ENCODE results near the gene MST1. TPM values are rescaled to one million over a fixed set of nuclear protein-coding genes. Genes with fewer than 3 reads are reported as not detected.

The MST1 gene
- total RNA-seq, 2 donors from 2014 or later, result 10.2 to 32.2 TPM

DNA sequence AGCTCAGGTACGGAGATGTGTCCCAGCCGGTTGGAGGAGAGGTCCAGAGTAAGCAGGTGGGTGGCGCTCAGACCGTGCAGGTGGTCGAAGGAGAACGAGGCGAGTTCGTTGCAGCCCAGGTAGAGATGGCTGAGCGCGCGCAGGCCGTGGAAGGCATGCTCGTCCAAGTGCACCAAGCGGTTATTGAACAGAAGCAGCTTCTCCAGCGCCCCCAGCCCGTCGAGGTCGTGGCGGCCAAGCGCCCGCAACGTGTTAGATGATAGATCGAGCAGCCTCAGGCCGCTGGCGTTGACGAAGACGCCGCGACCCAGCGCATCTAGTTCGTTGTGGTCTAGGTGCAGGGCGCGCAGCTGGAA, 29.6 kb upstream of the MST1 start:
- TF ChIP-seq POLR2AphosphoS5 (IDR thresholded peaks at IDR 0.05) (no peak), POLR2A (IDR thresholded peaks at IDR 0.05) (no peak)
- TF ChIP-seq, protein P1, sequence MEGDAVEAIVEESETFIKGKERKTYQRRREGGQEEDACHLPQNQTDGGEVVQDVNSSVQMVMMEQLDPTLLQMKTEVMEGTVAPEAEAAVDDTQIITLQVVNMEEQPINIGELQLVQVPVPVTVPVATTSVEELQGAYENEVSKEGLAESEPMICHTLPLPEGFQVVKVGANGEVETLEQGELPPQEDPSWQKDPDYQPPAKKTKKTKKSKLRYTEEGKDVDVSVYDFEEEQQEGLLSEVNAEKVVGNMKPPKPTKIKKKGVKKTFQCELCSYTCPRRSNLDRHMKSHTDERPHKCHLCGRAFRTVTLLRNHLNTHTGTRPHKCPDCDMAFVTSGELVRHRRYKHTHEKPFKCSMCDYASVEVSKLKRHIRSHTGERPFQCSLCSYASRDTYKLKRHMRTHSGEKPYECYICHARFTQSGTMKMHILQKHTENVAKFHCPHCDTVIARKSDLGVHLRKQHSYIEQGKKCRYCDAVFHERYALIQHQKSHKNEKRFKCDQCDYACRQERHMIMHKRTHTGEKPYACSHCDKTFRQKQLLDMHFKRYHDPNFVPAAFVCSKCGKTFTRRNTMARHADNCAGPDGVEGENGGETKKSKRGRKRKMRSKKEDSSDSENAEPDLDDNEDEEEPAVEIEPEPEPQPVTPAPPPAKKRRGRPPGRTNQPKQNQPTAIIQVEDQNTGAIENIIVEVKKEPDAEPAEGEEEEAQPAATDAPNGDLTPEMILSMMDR (IDR thresholded peaks at IDR 0.05), result no peak
- Histone ChIP-seq H3K4me3 (peak overlapping the region; percentile 26 to 45), H3K36me3 (peaks cover 0 to 5% of the 10 kb centered on the region in 2 donors), H3K27ac (no peak overlapping the region), H3K4me1 (replicated peaks) (peaks cover 13% of the 10 kb centered on the region), H3K9me3 (no peaks in the 10 kb centered on the region), H3K27me3 (replicated peaks; ENCODE audit: insufficient read depth) (no peaks in the 10 kb centered on the region)
- no peak for DNase-seq (ENCODE audit: low spot score)
- intact Hi-C loops (cut with DNase I), result no loop called here
- WGBS, result 13% methylated on average over 33 of the region's 33 CpGs

DNA sequence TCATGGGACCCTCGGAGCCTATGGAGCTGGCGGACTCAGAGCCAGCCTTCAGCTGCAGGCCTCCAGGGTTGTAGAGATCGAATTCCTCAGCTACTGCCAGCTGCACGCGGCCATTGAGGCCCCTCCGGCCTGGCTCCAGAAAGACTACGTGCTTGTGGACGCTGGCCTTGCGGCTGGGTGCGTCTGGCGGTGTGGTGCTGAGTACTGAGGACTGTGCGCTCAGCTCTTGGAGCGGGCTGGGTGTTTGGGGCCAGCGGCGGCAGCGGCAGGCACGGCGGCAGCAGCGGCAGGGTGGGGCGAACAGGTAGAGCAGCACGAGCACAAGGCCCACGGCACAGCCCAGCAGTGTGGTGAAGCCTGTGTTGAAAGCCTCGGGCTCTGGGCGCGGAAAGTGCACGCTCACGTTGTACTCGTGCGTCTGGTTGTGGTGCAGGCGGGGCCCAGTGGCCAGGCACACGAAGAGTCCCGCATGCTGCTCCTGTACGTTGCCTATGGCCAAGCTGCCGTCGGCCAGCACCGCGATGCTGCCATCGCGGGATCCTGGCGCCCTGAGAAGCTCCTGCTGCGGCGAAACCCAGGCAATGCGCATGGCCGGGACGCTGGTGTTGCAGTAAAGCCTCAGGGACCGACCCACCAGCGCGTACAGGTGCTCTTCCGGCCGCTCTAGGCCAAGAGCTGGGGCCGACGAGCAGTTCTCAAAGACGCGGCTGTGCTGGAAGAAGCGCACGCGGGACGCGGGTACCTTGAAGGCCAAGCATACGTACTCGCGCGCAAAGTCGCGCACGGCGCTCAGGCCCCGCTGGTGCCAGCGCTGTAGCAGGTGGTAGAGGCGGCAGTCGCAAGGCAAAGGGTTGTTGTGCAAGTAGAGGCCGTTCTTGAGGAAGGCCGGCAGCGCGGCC, 28.9 kb upstream of the MST1 start:
- 56% methylated on average over 75 of the region's 75 CpGs for WGBS
- no peak for DNase-seq (ENCODE audit: low spot score)
- intact Hi-C loops (cut with DNase I), result no loop called here
- H3K27ac ChIP-seq, result no peak overlapping the region
- no peak overlapping the region for H3K4me3 ChIP-seq
- H3K4me1 ChIP-seq (replicated peaks), result peaks cover 13% of the 10 kb centered on the region
- H3K27me3 ChIP-seq (replicated peaks; ENCODE audit: insufficient read depth), result no peaks in the 10 kb centered on the region
- TF ChIP-seq, protein P1 (IDR thresholded peaks at IDR 0.05), result no peak
- TF ChIP-seq POLR2A (IDR thresholded peaks at IDR 0.05) (no peak), POLR2AphosphoS5 (IDR thresholded peaks at IDR 0.05) (no peak)
- H3K36me3 ChIP-seq, result peaks cover 0 to 5% of the 10 kb centered on the region in 2 donors
- no peaks in the 10 kb centered on the region for H3K9me3 ChIP-seq

DNA sequence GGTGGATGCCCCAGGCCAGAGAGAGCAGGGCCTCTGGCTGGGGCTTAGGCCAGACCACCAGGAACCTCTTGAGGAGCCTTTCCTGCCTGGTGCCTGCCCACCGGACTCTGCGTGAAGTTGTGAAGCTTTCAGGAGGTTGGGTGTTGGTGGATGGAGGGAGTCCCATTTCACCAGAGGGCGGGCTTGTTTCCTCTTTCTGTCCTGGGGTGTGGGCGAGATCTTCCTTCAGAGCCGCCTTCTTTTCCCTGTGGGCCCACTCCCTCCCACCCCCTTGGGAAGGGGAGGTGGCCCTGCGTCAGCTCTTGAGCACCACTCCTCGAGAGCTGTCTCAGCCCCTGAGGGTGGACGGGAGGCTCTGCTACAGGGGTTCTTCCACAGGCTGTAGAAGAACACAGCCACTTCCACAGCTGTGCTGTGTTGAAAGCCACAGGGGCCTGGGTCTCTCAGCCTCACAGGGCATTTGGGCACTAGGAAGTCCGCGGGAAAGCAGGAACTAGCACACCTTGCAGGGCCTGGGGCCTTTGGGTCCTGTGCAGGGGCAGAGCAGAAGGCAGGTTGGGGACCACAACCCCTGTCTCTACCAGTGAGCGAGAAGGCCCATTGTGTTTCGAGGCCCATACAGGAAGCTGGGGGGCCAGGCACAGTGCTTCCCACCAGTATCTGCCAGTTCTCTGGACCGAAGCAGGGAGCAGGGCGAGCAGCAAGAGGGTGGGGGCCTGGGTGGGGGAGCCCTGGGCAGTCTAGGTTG, 28.1 kb upstream of the MST1 start:
- whole genome bisulfite sequencing, result 92% methylated on average over 14 of the region's 14 CpGs
- no peak for DNase-seq (ENCODE audit: low spot score)

DNA sequence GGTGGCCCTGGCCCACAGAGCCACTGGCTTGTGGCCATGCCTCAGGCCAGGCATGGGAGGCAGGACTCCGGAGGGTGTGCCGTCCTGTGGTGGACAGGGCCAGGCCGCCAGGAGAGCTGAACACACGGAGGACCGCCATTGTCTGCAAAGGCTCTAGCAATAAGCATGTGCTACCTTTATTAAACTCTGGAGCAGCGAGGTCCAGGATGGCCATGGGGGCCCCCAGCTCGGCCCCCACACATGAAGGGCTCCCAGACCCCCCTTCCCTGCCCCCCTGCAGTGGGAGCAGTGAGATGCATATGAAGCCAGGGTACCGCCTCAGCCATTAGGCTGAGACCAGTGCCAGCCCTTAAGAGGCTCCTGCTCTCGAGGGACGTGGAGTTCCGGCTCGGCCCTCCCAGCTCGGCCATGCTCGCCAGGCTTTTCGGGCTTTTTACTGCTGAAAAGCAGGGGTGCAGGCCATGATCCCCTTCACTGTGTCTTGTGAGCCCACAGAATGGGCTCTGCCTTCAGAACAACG, 27.5 kb upstream of the MST1 start:
- WGBS, result 96% methylated on average over 15 of the region's 16 CpGs
- H3K27me3 ChIP-seq (replicated peaks; ENCODE audit: insufficient read depth), result no peaks in the 10 kb centered on the region
- intact Hi-C loops (cut with DNase I), result no loop called here
- TF ChIP-seq POLR2AphosphoS5 (IDR thresholded peaks at IDR 0.05), result no peak
- TF ChIP-seq, protein P1 (IDR thresholded peaks at IDR 0.05), result no peak
- TF ChIP-seq POLR2A (IDR thresholded peaks at IDR 0.05), result no peak
- no peak overlapping the region for H3K4me3 ChIP-seq
- peaks cover 6% of the 10 kb centered on the region for H3K4me1 ChIP-seq (replicated peaks)
- DNase-seq (ENCODE audit: low spot score), result no peak
- H3K9me3 ChIP-seq, result no peaks in the 10 kb centered on the region
- H3K27ac ChIP-seq, result no peak overlapping the region
- peaks cover 0 to under 1% of the 10 kb centered on the region in 2 donors for H3K36me3 ChIP-seq

More for the DNA sequence above, 28.1 kb upstream of the MST1 start:
- Histone ChIP-seq H3K4me3 (no peak overlapping the region), H3K27ac (no peak overlapping the region), H3K4me1 (replicated peaks) (peaks cover 10% of the 10 kb centered on the region), H3K9me3 (no peaks in the 10 kb centered on the region), H3K36me3 (peaks cover 0 to 5% of the 10 kb centered on the region in 2 donors), H3K27me3 (replicated peaks; ENCODE audit: insufficient read depth) (no peaks in the 10 kb centered on the region)
- no peak for TF ChIP-seq POLR2A (IDR thresholded peaks at IDR 0.05)
- no peak for TF ChIP-seq POLR2AphosphoS5 (IDR thresholded peaks at IDR 0.05)
- TF ChIP-seq, protein P1 (IDR thresholded peaks at IDR 0.05), result no peak
- intact Hi-C loops (cut with DNase I), result no loop called here
